ENCODE data around the gene ENTPD1. TPM values are rescaled to one million over a fixed set of nuclear protein-coding genes. Genes with fewer than 3 reads are reported as not detected.
"Not testable (repeated sequence)": the region's sequence is repeated elsewhere in the genome, so short reads cannot be mapped to it uniquely, and the experiment has no call there.

The ENTPD1 gene
- total and polyA plus RNA-seq, 4 experiments from 2014 or later = 1.2 to 1.9 (median 1.6) TPM

DNA sequence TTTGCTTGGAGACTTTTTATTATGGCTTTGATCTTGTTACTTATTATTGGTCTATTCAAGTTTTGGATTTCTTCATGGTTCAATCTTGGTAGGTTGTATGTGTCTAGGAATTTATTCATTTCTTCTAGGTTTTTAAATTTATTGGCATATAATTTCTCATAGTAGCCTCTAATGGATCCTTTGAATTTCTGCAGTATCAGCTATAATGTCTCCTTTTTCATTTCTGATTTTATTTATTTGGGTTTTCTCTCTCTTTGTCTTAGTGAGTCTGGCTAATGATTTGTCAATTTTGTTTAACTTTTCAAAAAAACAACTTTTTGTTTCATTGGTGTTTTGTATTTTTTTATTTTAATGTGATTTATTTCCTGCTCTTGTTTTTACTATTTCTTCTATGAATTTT lies 160.1 kb downstream of the ENTPD1 start:
- DNase-seq; H3K4me1 Mint-ChIP-seq; POLR2A ChIA-PET (ENCODE audit: partially characterized antibody); H3K36me3 Mint-ChIP-seq; H3K4me3 ChIP-seq (ENCODE audit: low read length in 2 of 2); H3K27ac Mint-ChIP-seq; intact Hi-C loops (cut with micrococcal nuclease); H3K4me1 ChIP-seq (ENCODE audit: insufficient read depth, low read length); H3K27ac ChIP-seq (ENCODE audit: low read depth, low read length); H3K4me3 Mint-ChIP-seq; H3K9me3 Mint-ChIP-seq; H3K9me3 ChIP-seq (ENCODE audit: control insufficient read depth in 1 of 2, low read length in 2 of 2); H3K27me3 ChIP-seq (ENCODE audit: insufficient read depth, low read length); CTCF ChIA-PET (ENCODE audit: partially characterized antibody); H3K36me3 ChIP-seq (ENCODE audit: insufficient read depth, low read length): not testable (repeated sequence)
- H3K27me3 Mint-ChIP-seq = peaks cover 9 to 17% of the 10 kb centered on the region in 2 donors

Other genes with a start within 250 kb of the ENTPD1 start
- gene SORBS1, start 194.8 kb upstream of the ENTPD1 start, total RNA-seq = under 1 TPM; 0.67 to 0.93 TPM
- under 1 TPM in 1 of 2 donors, not detected in 1; 0.75 TPM for gene SORBS1, start 194.8 kb upstream of the ENTPD1 start, polyA plus RNA-seq
- 10 to 100 TPM; 25.9 to 29.3 TPM for gene ALDH18A1, start 99.5 kb upstream of the ENTPD1 start, total RNA-seq
- gene ALDH18A1, start 99.5 kb upstream of the ENTPD1 start, polyA plus RNA-seq = 10 to 100 TPM; 52.8 to 77.5 TPM
- 10 to 100 TPM; 20.5 to 22.2 TPM for gene TCTN3, start 62.2 kb upstream of the ENTPD1 start, total RNA-seq
- gene TCTN3, start 62.2 kb upstream of the ENTPD1 start, polyA plus RNA-seq = 10 to 100 TPM; 50.4 to 54.9 TPM
- under 1 TPM in 1 of 2 experiments, not detected in 1; 0.15 TPM for gene CC2D2B, start 151.8 kb downstream of the ENTPD1 start, total RNA-seq
- gene CC2D2B, start 151.8 kb downstream of the ENTPD1 start, polyA plus RNA-seq = under 1 TPM in 1 of 2 donors, not detected in 1; 0.10 TPM

Data from CD4-positive, alpha-beta memory T cell (primary cell).